Activated CD4-positive, alpha-beta memory T cell treated with anti-CD3 and anti-CD28 coated beads for 36 hours (primary cell): ENCODE measurements around the gene KIF3A. TPM values are rescaled to one million over a fixed set of nuclear protein-coding genes. Genes with fewer than 3 reads are reported as not detected.

Source experiments
- CTCF ChIA-PET: fragments of 350-600 bp; sonication (Branson Sonifier 250); formaldehyde crosslinking; loops from one replicate; lab custom pipeline; 2021; ENCODE audit warnings: antibody characterized with exemption, inconsistent platforms; lab: Charles Lee
- POLR2A ChIA-PET: fragments of 350-600 bp; sonication (Branson Sonifier 250); formaldehyde crosslinking; loops from one replicate; lab custom pipeline; 2021; ENCODE audit warnings: antibody characterized with exemption; lab: Charles Lee
- DNase-seq: peaks from one replicate; pipeline ENCODE4 v3.0.0-alpha.2; 2020
- H3K27ac Mint-ChIP-seq: one replicate; pipeline ENCODE4 v1.8.0; 2021; ENCODE audit warnings: mixed read lengths
- H3K27me3 Mint-ChIP-seq: one replicate; pipeline ENCODE4 v1.8.0; 2021; ENCODE audit warnings: mixed read lengths
- H3K36me3 Mint-ChIP-seq: one replicate; pipeline ENCODE4 v1.8.0; 2021; ENCODE audit warnings: mixed read lengths
- H3K4me1 Mint-ChIP-seq: one replicate; pipeline ENCODE4 v1.8.0; 2021; ENCODE audit warnings: low read depth, mixed read lengths
- H3K4me3 Mint-ChIP-seq: one replicate; pipeline ENCODE4 v1.8.0; 2021; ENCODE audit warnings: mild to moderate bottlenecking, mixed read lengths
- H3K9me3 Mint-ChIP-seq: one replicate; pipeline ENCODE4 v1.8.0; 2021; ENCODE audit warnings: mixed read lengths
- intact Hi-C: fragments of 100-400 bp; cut with micrococcal nuclease; formaldehyde crosslinking; loops from one replicate; pipeline ENCODE4 v1.15.1; 2023
- total RNA-seq, 2 experiments: library from RNA; stranded (reverse); gene quantifications; one replicate each; pipeline ENCODE4 v1.2.3, GENCODE V29; 2021

Gene KIF3A
- total RNA-seq, 2 experiments from 2014 or later, result 12.1 to 16.1 TPM

DNA sequence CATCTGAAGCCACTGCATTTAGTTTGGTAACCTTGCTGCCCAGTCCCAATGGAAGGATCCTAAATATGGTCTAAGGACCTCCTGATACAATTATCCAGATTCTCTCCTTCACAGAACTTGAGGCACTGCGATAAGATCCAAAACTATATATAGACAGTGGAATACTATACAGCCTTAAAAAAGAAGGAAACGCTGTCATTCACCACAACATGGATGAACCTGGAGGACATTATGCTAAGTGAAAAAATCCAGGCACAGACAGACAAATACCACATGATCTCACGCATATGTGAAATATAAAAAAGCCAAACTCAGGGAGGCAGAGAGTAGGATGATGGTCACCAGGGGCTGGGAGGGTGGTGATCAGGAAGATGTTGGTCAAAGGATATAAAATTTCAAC lies 66.3 kb downstream of the KIF3A start:
- Mint-ChIP-seq H3K36me3 (no peaks in the 10 kb centered on the region), H3K4me3 (no peak overlapping the region), H3K27me3 (no peaks in the 10 kb centered on the region), H3K4me1 (peaks cover 21% of the 10 kb centered on the region), H3K9me3 (no peaks in the 10 kb centered on the region), H3K27ac (no peak overlapping the region)
- intact Hi-C loops, result no loop called here
- CTCF ChIA-PET, result interaction anchor here (1.3 kb wide), 1 partner anchor 67 kb away, joined by 3 read pairs; the partner anchor contains the start of gene KIF3A
- POLR2A ChIA-PET, result no interaction called here
- DNase-seq, result no peak

- H3K27ac Mint-ChIP-seq, result no peak overlapping the region
- H3K4me3 Mint-ChIP-seq, result no peak overlapping the region
- intact Hi-C loops, result no loop called here
- DNase-seq, result no peak
- H3K9me3 Mint-ChIP-seq, result no peaks in the 10 kb centered on the region
- no peaks in the 10 kb centered on the region for H3K36me3 Mint-ChIP-seq
- CTCF ChIA-PET, result interaction anchor here (1.3 kb wide), 2 partner anchors 67 to 144 kb away, joined by 3 read pairs; partner anchors contain the start of gene KIF3A
- H3K27me3 Mint-ChIP-seq, result no peaks in the 10 kb centered on the region
- H3K4me1 Mint-ChIP-seq, result peaks cover 16% of the 10 kb centered on the region
- POLR2A ChIA-PET, result no interaction called here
Measured at GRCh38 chr5:132669966-132670882, 67.1 kb downstream of the KIF3A start.

DNA sequence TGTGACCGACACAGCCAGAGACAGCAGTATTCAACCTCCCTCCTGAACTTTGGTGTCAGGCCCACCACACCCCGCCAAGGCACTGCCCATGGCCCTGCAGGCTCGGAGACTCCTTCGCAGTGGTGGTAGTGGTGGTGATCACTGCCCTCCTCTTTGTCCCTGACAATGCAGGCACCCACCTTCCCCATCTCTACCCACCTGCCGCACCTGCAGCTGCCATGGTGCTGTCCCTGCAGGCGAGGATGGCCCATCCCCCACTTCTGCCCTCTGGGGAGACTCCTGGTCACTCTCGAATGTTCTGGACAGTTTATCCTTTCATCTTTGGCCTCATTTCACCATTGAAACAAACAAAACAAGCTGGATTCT lies 67.9 kb downstream of the KIF3A start:
- no peaks in the 10 kb centered on the region for H3K36me3 Mint-ChIP-seq

DNA sequence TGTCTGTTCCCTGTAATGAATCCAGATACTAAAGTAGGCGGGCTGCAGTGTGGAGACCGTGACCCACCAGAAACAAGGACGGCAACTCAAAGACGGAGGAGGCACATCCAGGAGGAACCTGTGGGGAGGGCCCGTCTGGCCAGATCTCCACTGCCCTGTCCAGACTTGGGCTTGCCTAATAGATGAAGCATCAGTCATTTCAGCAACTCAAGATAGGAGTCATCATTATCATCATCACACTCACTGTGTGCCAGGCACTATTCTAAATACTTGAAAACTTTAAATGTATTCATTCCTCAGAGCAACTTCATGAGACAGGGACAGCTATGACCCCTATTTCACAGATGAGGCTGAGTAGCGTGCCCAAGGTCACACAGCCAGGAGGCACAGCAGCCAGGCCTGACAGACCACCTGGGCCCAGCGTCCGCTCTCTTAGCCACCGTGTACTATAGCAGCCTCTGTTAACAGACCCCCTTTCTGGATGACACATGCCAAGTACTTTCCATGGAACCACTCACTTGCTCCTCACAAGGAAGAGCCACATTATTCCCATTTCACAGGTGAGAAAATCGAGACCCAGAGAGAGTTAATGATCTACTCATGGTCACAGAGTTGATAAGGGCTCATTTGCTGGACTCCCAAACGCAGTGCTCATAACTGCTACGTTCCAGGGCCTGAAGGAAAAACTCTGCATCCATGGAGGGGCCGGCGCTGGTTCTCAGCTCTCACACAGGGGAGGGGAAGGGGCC lies 68.5 kb downstream of the KIF3A start:
- POLR2A ChIA-PET, result no interaction called here

More for the DNA sequence above, 67.9 kb downstream of the KIF3A start:
- no peak overlapping the region for H3K4me3 Mint-ChIP-seq
- no peak overlapping the region for H3K27ac Mint-ChIP-seq
- intact Hi-C loops, result no loop called here
- H3K4me1 Mint-ChIP-seq, result peaks cover 14% of the 10 kb centered on the region
- no peak for DNase-seq
- no peaks in the 10 kb centered on the region for H3K27me3 Mint-ChIP-seq
- CTCF ChIA-PET, result interaction anchor here (1.3 kb wide), 1 partner anchor 143 kb away, joined by 3 read pairs; no protein-coding TSS in a partner anchor
- no peaks in the 10 kb centered on the region for H3K9me3 Mint-ChIP-seq
- POLR2A ChIA-PET, result no interaction called here

GRCh38 chr5:132667761-132668705 lies 69.3 kb downstream of the KIF3A start:
- ChIA-PET POLR2A (no interaction called here), CTCF (no interaction called here)
- no peak for DNase-seq
- intact Hi-C loops, result no loop called here
- no peaks in the 10 kb centered on the region for H3K36me3 Mint-ChIP-seq
- H3K4me3 Mint-ChIP-seq, result no peak overlapping the region
- H3K9me3 Mint-ChIP-seq, result no peaks in the 10 kb centered on the region
- no peak overlapping the region for H3K27ac Mint-ChIP-seq
- H3K4me1 Mint-ChIP-seq, result peaks cover 17% of the 10 kb centered on the region
- no peaks in the 10 kb centered on the region for H3K27me3 Mint-ChIP-seq

More for the DNA sequence above, 68.5 kb downstream of the KIF3A start:
- Mint-ChIP-seq H3K9me3 (no peaks in the 10 kb centered on the region), H3K4me1 (peaks cover 14% of the 10 kb centered on the region), H3K27me3 (no peaks in the 10 kb centered on the region), H3K4me3 (no peak overlapping the region), H3K36me3 (no peaks in the 10 kb centered on the region), H3K27ac (no peak overlapping the region)
- CTCF ChIA-PET, result no interaction called here
- DNase-seq, result no peak
- intact Hi-C loops, result no loop called here

DNA sequence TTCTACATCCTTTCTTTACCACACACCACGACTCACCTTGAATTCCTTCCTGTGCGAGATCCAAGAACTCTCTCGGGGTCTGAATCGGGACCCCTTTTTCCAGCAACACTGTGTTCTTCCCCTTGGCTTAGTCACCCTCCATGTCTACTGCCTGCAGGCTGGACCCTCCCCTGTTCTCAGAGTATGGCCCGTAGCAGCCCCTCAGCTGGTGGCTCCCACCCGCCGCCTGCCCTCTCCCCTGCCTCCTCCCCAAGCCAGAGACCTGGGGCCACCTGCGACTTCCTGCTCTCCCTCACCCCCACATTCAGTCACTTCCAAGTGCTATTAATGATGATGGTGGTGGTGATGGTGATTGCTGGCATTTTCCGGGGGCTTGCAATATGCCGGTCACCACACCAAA lies 70.0 kb downstream of the KIF3A start:
- Mint-ChIP-seq H3K36me3 (no peaks in the 10 kb centered on the region), H3K27me3 (no peaks in the 10 kb centered on the region), H3K9me3 (no peaks in the 10 kb centered on the region), H3K4me1 (peaks cover 22% of the 10 kb centered on the region), H3K4me3 (no peak overlapping the region), H3K27ac (no peak overlapping the region)
- intact Hi-C loops, result no loop called here
- ChIA-PET POLR2A (no interaction called here), CTCF (no interaction called here)
- no peak for DNase-seq

DNA sequence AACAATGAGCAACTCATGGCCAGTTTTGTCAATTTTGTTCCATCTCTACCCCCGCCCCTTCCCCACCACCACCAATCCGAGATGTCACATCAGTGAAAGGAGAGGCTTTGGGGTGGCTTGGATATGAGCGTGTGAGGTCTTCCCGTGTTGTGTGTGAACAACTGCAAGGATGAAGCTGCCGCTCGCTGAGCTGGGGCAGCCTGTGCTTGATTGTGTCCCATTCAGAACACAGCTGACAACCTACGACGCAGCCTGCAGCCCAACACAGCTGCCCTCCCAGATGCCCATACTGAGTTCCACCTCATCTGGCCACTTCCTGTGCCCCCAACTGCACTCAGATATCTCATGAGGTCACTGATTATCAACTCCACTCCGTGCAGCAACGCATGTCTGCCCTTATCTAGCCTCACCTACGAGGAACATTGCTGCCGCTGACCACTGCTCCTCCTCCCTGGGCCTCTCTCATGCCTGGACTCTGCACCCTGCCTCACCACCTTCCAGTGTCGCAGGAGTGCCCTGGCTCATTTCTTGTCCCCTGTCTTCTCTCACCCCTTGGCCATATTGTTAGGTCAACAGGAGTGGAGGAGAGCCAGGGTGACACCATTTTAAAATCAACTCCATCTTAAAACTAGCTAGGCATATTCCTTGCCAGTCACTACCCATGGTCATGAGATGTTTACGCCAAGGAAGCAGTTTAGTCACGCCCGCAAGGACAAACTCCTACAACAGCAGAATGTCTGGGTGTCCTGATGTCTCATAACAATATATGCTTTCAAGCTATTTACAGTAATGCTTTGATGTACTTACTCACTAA lies 70.8 kb downstream of the KIF3A start:
- POLR2A ChIA-PET, result no interaction called here
- CTCF ChIA-PET, result interaction anchor here (0.8 kb wide), 1 partner anchor 71 kb away, joined by 3 read pairs; the partner anchor contains the start of gene KIF3A
- Mint-ChIP-seq H3K36me3 (no peaks in the 10 kb centered on the region), H3K9me3 (no peaks in the 10 kb centered on the region), H3K4me1 (peaks cover 30% of the 10 kb centered on the region), H3K4me3 (no peak overlapping the region), H3K27ac (no peak overlapping the region), H3K27me3 (no peaks in the 10 kb centered on the region)
- intact Hi-C loops, result no loop called here
- DNase-seq, result no peak

GRCh38 chr5:132665574-132666080 lies 71.7 kb downstream of the KIF3A start:
- H3K27me3 Mint-ChIP-seq, result no peaks in the 10 kb centered on the region
- H3K27ac Mint-ChIP-seq, result no peak overlapping the region
- ChIA-PET POLR2A (no interaction called here), CTCF (no interaction called here)
- no peak overlapping the region for H3K4me3 Mint-ChIP-seq
- H3K9me3 Mint-ChIP-seq, result no peaks in the 10 kb centered on the region
- H3K36me3 Mint-ChIP-seq, result no peaks in the 10 kb centered on the region
- intact Hi-C loops, result no loop called here
- H3K4me1 Mint-ChIP-seq, result peaks cover 35% of the 10 kb centered on the region
- DNase-seq, result no peak

DNA sequence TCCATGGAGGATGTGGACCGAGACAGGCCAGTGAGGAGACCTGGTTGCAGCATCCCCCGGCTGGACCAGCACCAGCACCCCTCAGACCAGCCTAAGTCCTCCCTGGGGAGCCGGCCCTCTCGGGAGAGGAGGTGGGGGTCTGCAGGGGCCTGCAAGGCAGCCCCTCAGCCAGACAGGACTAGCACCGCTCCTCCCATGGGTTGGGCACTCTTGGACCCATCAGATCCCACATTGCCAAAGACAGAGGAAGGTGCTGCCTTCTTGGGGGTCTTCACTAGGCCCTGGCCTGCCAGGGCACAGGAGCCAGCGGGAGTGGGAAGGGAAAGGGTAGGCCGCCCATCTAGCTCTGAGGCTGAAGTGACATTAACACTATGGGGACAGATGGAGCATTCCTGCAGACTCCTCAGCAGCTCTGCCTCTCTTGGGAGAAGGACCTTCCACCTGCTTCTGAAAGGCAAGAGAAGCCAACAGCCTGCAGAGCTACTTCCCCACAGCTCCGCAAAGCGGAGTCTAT lies 72.6 kb downstream of the KIF3A start:
- ChIA-PET POLR2A (interaction anchor here (1.7 kb wide), 1 partner anchor 10 kb away, joined by 12 read pairs; no protein-coding TSS in a partner anchor), CTCF (interaction anchor here (1.4 kb wide), 1 partner anchor 10 kb away, joined by 3 read pairs; no protein-coding TSS in a partner anchor)
- no peak overlapping the region for H3K27ac Mint-ChIP-seq
- no peak overlapping the region for H3K4me3 Mint-ChIP-seq
- DNase-seq, result no peak
- no peaks in the 10 kb centered on the region for H3K27me3 Mint-ChIP-seq
- H3K4me1 Mint-ChIP-seq, result peaks cover 43% of the 10 kb centered on the region
- no peaks in the 10 kb centered on the region for H3K9me3 Mint-ChIP-seq
- H3K36me3 Mint-ChIP-seq, result no peaks in the 10 kb centered on the region
- intact Hi-C loops, result loop anchor here (5.0 kb wide), 1 partner anchor 88 kb away; no protein-coding TSS in a partner anchor
